ENCODE data around the gene NRP2.

Gene NRP2

GRCh38 chr2:205688417-205689200 lies 6.3 kb downstream of the NRP2 start:
- no peak for DNase-seq

DNA sequence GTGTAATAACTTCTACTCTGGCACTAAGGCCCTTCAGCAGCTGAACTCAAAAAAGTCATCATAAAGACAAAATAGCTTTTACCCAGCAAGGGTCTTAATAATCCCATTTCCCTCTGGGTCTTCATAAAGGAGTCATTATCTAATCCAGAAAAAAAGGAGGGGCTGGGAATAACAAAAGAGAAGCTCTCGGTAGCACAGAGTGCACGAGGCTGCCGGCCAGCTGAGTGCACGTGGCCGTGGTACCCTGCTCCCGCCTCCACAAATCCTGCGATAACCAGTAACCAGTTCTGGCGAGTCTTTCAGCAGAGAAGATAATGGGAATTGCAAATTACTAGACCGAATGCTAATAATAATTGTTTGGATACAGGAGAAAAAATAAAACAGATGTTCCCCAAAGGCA lies 7.5 kb downstream of the NRP2 start:
- DNase-seq = no peak

DNA sequence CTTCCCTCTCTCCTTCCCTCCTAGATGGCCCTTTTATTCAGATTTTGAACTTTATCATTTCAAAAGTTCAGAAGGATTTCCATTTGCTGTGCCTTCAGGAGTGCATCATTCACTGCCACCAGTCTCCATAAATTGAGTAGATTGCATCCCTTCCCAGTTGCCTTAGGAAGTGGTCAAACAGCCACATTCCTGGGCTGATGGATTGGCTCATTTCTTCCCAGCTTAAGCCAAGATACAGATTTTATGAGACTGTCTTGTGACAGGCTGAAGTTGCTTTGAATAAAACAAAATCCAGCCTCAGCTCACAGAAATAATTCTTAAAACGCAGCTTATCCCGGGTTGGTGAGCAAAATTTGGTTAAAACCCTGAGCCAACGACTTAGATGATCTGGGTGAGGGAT lies 9.8 kb downstream of the NRP2 start:
- no peak for DNase-seq

GRCh38 chr2:205694256-205694655 lies 12.0 kb downstream of the NRP2 start:
- DNase-seq = no peak

- DNase-seq = no peak
Measured at GRCh38 chr2:205695460-205695991, 13.2 kb downstream of the NRP2 start.

GRCh38 chr2:205696331-205696926 lies 14.1 kb downstream of the NRP2 start:
- DNase-seq = no peak

DNA sequence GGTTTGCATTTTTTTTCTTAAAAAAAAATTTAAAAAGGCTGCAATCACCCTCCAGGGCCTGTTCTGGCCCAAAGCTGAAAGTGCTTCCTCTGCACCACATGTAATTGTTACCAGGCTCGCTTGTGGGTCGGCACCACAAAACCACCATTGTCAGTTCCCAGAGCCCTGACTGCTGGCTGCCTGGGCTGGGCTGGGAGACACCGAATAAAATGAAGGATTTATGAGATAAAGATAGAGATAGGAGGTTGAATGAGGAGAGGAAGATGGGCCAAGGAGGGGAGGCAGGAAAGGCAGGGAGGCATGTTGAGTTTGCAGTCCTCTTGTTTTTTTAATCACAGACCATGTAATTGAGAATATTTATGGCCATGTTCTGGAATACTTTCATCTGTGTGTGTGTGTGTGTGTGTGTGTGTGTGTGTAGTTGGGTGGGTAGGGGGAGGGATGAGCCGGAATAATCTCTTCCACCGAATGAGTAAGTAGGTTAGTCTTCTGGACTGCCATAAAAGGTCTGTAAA lies 14.7 kb downstream of the NRP2 start:
- no peak for DNase-seq

DNA sequence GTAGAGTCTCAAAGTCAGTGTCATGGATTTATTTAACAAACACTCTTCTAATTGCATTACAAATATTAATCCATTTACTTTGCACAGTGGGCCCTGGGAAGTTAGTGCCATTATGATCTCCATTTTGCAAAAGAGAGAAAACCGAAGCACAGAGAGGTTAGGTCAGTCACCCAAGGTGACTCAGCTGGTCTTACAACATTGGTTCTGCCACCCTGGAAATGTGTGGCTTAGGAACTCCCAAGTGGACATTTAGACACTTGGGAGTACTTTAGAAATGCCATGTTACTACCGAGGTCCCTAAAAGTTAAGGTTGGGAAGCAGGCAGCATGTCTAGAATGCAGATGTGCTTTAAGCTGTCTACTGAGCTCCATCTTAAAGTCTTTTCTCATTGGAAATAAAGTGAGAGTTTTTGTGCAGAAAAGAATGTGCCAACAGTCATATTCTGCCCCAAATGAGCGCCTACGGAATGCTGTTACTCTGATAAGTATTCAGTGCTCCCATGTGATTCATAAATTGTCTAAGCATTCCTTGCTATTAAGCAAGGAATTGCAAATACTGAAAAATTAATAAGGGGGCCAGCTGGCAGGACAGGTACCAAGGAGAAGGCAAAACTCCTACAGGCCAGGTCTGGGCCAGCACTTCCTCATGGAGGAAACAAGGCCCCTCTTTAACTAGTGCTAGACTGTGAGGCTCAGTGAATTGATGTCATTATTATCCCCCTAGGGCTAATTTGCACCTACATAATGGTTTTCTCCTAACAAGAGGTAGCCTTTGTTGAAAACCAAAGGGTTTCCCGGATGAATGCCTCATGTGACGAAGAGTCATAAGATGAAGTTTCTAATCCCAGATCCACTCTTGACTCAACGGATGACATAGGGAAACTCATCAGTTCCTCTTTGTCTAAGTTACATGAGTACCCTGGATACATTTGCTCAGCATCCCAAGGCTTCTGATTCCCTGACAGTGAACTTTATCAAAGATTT lies 16.3 kb downstream of the NRP2 start:
- no peak for DNase-seq

DNA sequence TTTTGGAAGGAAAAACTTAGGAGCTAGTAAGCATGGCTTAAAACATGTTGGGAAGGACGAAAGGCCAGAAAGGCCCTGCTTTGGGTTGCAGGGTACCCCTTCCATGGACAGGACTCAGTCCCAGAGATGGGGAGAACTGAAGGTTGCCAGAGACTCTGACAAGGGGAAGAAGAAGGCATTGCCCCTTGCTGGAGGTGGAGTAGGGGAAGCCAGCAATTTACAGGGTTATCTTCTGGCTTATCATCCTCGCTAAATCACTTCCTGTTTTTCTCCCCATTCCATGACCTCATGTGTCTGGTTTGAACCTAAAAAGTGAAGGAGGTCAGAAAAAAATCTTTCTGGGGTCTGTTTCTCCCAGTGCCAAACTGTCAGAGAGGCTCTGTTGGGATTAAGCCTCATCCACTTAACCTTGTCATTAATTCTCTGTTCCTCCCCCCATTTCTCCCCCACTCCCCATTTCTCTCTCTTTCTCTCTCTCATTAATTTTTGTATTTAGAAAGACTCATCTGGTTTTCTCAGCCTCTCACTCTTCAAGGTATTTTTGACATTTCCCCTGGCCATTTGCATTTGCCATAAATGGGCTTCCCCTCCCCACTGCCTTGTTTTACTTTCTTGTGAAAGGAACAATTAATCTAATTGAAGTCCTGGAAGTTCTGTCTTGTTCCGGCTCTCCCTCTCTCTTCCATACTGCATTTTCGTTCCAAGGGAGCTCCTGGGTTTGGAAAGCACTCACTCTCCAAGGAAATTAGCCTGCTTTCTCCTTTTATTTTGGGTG lies 17.4 kb downstream of the NRP2 start:
- DNase-seq = no peak

DNA sequence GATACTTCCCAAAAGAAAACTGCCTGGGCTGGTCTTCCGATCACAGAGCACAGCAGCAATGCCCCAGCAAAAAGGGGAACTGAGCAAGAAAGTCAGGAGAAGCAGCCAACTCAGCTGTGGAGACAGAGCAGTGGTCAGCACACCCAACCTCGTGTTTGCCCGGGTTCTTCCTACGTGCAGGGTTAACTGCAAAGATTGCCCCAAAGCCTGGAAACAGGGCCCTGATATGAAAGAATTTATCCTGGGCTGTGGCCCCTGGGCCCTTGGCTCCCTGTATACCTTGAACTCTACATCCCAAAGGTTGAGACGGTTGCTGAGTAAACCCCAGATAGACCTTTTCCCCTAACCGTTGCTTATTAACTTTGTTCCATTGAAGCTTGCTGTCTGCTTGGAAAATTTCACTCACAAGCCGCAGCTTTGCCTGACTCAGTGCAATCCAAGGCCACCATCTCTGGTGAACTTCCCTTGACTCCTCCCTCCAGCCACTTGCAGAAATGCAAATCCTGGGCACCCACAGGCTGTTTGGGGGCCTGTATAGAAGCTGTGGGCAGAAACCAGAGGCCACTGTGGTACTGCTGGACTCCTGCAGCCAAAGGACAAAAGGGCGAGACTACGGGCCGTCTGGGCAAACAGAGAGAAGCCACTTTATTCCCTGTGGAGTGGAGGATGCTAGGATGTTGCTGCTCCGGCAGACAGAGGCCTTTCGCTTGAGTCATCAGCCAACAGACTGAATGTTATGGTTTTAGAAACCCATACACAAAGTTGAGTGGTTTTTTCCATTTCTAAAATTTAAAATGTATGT lies 18.2 kb downstream of the NRP2 start:
- no peak for DNase-seq

- no peak for DNase-seq
Measured at GRCh38 chr2:205701509-205701908, 19.2 kb downstream of the NRP2 start.

DNA sequence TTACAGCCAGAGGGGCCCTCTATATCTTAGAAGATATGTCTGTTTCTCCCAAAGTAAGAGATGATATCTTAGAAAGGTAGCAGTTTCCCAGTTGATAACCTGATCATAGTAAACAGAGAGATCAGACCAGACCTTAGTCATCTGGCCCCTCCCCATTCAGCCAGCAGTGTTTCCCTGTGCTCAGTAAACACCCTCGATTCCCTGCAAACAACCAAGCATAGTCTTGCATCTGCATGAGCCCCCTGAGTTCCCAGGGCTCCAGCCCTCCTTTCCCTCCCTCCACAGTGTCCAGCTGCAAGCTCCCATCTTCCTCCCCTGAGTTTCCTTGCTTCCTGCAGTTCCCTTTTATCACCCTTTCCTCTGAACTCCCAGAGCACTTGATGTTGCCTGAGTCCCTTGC lies 20.3 kb downstream of the NRP2 start:
- no peak for DNase-seq

DNA sequence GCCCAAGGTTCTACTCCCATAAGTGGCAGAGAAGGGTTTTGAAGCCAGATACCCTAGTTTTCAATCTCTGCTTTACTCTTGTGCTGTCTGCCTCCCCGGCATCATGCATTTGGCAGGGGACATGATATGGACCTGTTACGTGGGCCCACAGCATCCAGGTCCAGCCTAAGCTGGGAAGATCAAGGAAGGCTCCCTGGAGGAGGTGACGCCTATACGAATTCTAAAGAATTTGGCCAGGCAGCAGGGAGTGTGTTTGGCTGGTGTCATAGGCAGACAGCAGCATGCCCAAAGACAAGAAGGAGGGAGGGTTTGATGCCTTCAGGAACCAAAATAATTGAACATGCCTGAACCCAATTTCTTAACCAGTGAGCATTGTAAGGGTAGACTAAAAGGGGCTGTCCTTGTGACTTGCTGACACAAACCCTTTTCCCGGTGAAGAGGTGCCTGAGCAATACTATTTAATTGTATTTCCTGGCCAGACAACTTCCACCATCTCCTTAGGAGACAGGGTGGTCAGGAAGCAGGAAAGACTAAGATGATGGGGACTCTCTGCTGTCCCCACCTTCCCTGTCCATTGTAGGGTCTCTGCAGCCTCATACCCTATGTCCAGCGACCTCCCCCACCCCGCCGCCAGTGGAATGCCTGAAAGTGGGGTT lies 21.3 kb downstream of the NRP2 start:
- no peak for DNase-seq

DNA sequence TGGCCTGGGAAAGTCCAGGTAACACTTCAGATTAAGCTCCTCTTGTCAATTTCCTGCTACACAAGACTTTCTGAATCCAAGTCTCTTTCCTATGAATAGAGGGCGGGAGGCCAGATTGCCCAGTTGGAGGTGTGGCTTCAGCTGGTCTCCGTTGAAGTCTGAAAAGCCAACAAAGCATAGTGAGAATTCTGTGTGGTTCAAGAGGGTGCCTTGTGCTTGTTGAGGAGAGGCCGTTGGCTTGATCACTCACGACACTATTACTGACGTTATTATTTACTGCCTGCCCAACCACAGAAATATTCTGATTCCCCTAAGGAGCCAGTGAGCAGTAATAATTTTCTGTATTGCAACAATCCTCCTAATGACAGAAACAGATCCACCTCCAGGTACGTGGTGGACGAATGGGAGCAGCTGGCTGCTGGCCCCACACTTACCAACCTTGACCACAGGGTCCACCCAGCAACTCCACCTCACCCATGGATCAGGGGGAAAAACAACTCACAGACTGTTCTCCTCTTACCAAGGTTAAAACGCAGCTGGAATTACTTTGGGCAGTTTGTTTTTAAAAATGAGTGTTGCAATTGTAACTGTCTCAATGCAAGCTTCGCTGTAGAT lies 21.9 kb downstream of the NRP2 start:
- DNase-seq = no peak

- no peak for DNase-seq
Measured at GRCh38 chr2:205705511-205706349, 23.4 kb downstream of the NRP2 start.

DNA sequence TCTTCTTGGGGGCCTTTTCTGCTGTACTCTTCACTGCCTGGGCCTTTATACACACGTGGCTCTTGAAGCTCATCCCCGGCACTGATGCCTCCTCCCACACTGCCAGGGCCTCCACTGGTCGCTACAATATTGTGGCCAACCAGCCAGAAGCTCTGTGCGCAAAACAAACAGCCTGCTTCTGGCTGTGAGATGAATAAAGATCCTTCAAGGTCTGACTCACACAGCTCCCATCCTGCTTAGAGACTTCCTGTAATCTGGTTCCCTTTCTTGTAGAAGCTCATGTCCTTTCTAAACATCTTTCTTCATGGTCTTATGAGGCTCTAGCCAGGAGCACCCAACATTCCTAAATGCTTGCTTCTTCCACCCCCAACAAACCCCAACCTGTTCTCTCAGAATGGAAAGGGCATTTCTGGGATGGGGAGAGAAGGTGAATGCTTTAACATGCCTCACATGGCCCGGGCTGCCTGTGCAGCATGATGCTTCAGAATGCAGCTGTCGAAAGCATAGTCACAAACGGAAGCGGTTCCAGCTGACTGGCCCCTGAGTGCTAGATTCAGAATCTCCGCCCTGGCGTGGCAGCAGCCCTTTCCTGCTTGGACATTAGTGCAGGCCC lies 24.6 kb downstream of the NRP2 start:
- DNase-seq = peak; percentile 22

GRCh38 chr2:205708231-205708631 lies 25.9 kb downstream of the NRP2 start:
- no peak for DNase-seq

- DNase-seq = no peak
Measured at GRCh38 chr2:205709319-205709718, 27.0 kb downstream of the NRP2 start.

- DNase-seq = no peak
Measured at GRCh38 chr2:205712508-205712907, 30.2 kb downstream of the NRP2 start.
